HG03565 (cell line): ENCODE data around the gene ZFX.

Source experiments
- ATAC-seq: cut with Tn5 transposase; IDR thresholded peaks from one replicate; pipeline ENCODE4 v1.9.1; 2021; ENCODE audit warnings: mild to moderate bottlenecking, moderate library complexity; ENCODE audit not compliant: unreplicated experiment

Gene ZFX

DNA sequence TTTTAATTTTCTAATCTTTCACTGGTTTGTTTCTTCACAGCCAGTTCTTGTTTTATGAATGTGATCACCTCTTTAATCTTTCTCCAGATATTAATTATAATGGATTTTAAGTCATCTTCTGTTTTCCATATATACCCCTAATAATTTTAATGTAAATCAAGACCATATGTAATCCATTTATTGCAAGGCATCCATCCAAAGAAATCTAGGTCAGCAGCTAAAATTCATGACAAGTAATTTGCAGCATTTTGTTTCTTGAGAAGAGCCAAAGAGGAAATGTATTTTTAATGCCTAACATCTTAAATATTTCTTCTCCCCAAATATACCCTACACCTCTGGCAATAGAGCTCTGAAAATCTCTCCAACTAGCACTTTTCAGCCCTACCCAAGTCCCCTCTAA, 83.3 kb downstream of the ZFX start:
- ATAC-seq, result no peak

DNA sequence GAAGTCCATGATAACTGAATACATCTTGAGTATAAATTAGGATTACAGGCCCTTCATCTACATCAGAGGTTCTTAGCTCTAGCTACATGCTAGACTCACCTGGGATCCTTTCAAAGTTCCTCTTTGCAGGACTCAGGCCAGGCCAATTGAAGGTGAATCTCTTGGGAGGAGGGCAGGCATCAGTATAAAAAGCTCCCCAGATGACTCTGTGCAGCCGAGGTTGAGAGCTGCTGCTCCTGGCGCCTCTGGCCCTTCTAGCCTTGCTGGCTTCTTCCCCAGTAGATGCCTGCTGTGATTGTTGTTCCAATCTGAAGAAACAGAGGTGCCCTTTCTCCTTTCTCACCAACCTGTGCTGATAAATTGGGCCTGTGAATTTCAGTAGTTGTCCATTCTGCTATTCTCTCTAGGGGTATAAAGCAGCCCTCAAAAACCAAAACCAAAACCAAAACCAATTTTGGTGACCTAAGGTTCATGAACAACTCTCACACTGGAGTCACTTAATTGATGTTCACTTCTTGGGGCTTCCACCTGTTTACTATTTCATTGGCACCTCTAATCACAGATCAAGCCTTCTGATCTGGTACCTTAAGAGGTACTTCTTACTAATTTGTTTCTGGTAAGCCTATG, 85.7 kb downstream of the ZFX start:
- no peak for ATAC-seq

GRCh38 chrX:24241822-24242648, 92.5 kb downstream of the ZFX start:
- ATAC-seq, result no peak

DNA sequence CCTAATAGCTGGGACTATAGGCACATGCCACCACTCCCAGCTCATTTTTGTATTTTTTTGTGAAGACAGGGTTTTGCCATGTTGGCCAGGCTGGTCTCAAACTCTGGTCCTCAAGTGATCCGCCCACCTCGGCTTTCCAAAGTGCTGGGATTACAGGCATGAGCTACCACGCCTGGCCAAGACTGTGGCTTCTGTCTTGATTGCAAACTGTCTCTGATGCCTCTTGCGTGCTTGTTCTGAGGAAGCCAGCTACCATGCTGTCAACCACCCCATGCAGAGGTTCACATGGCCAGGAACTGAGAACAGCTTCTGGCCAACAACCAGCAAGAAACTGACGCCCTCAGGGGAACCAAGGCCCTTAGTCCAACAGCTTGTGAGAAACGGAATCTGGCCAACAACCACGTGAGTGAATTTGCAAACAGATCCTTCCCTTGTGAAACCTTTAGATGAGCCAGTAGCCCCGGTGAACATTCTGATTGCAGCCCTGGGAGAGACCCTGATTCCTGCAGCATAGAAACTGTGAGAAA, 93.2 kb downstream of the ZFX start:
- peak; percentile 85 for ATAC-seq

DNA sequence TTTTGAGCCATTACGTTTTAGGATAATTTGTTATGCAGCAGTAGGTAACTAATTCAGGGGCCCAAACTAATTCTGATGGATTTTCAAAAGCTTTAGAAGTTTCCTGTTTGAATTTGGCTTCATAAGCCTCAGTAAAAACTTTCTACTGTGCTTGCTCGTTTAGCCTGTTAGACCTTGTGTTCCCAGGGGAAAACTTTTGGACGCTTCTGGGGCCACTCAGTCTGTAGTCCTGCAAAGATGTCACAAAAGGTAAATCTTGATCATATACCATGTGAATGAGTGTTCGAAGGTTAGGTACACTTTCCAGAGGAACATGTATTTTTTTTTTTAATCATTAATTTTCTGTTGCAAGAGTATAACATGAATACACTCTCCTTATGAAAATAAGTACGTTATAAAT, 93.7 kb downstream of the ZFX start:
- ATAC-seq, result peak; percentile 19

DNA sequence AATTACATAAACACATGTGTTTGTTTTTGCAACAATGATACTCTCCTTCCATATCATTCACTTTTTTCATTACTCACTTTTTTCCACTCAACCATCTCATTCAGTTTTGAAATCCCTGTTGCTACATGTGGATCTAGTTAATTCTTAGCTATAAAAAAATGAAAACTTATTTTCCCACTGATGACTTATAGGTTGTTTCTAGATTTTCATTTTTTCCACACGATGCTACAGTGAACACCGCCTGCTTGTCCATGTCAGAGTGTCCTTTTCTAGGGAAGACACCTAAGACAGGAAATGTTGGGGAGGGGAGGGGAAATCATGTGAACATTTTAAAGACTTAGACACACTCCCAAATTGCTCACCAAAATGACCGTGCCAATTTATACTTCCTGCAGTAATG, 94.2 kb downstream of the ZFX start:
- no peak for ATAC-seq

GRCh38 chrX:24245202-24245601, 95.7 kb downstream of the ZFX start:
- ATAC-seq, result no peak

- ATAC-seq, result no peak
These were observed 98.5 kb downstream of the ZFX start for GRCh38 chrX:24248042-24248441.

GRCh38 chrX:24253030-24253429, 103.5 kb downstream of the ZFX start:
- ATAC-seq, result no peak

DNA sequence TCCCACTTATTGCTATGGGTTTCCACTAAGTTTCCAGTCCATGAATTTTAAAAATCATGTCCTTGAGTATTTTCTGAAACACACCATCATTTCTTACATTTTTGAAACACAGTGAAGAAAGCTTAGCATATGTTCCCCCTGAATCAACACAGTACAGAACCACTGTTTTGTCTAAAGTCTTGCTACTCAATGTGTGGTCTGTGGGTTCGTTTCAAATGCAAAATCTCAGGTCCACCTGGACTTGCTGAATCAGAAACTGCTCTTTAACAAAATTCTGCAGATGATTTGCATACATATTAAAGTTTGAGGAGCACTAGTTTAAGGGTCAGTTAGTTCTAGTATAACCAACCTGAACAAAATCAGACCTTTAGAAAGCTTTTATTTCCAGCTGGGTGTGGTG, 103.9 kb downstream of the ZFX start:
- ATAC-seq, result no peak

DNA sequence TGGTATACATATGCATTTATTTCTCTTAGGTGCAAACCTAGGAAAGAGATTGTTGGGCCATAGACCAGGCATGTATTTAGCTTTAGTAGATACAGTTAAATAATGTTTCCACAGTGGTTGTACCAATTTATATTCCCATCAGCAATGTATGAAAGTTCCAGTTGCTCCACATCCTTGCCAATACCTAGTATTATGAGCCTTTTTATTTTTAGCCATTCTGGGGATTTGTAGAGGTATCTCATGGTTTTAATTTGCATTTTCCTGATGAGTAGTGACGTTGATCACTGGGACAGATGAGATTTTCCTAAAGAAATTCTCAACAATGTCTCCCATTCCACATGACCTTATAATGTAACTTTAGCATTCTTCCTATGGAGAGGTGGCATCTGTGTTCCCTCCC, 107.5 kb downstream of the ZFX start:
- no peak for ATAC-seq

GRCh38 chrX:24259544-24260240, 110.2 kb downstream of the ZFX start:
- ATAC-seq, result no peak

DNA sequence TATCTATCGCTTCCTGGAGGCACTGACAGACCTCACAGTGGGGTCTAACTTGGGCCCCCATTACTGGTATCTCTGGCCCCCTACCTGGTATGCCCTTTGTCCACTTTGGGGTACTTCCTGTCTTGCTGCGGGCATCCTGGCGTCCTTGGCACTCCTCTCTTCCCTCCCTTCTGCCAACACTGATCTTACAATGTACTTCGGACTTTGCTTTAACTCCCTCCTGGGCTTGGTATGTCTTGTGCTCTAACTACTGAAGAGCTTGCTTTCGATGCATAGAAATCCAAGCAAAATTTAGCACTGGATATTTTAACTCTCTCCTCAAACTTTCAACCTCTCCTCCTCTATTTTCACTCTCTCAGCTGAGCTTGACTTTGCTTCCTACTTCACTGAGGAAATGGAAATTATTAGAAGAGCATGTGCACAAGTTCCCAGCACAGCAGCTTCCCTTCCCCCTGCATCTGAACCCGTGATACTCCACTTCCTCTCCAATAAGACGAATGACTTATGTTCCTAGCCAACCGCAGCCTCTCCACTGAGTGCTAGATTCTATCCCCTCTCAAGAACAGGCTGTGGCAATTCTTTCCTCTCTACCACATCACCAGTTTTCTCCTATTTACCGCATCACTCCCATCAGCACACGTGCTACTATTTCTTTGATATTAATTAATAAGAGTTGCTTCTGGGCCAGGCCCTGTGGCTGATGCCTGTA, 111.5 kb downstream of the ZFX start:
- no peak for ATAC-seq

DNA sequence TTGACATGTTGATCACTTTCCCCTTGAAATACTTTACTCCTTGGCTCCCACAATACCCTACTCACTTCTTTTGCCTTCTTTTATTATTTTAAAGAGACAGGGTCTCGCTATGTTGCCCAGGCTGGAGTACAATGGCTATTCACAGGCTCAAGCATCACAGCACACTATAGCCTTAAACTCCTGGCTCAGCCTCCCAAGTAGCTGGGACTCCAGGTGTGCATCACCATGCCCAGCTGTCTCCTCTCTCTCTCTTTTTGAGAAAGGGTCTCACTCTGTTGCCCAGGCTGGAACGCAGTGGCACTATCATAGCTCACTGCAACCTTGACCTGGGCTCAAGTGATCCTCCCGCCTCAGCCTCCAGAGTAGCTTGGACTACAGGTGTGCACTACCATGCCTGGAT, 112.8 kb downstream of the ZFX start:
- no peak for ATAC-seq

DNA sequence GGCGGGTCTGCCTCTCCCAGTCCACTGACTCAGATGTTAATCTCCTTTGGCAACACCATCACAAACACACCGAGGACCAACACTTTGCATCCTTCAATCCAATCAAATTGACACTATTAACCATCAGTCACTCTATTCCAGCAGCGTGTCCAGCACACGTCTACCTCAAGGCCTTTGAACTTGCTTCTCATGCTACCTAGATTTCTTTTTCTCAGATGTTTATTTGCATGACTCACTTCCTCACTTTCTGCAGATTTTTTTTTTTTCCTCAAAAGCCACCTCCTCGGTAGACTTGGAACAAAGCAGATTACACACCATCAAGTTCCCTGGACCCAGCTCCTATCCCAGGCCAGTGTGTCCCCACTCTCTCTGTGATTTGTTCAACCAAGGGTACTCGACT, 114.9 kb downstream of the ZFX start:
- no peak for ATAC-seq
